ENCODE data around the gene CDH4. TPM values are rescaled to one million over a fixed set of nuclear protein-coding genes. Genes with fewer than 3 reads are reported as not detected.

Gene CDH4
- total RNA-seq, 4 donors from 2014 or later = 0.13 to 0.38 (median 0.21) TPM; not detected in 1

- Histone ChIP-seq H3K4me1 (peaks cover 3 to 14% (median 4%) of the 10 kb centered on the region in 3 donors), H3K36me3 (no peaks in the 10 kb centered on the region), H3K27ac (no peak overlapping the region), H3K27me3 (peaks cover 0 to 8% (median 0%) of the 10 kb centered on the region in 4 donors), H3K4me3 (no peak overlapping the region), H3K9me3 (no peaks in the 10 kb centered on the region)
- intact Hi-C loops (cut with DNase I) = no loop called here
- WGBS, 2 donors = 41 to 68% methylated on average over 10 of the region's 10 CpGs
- DNase-seq = no peak
- no peak for TF ChIP-seq POLR2A (IDR thresholded peaks at IDR 0.05)
- TF ChIP-seq CTCF (IDR thresholded peaks at IDR 0.05) = no peak
These were observed 181.1 kb downstream of the CDH4 start for GRCh38 chr20:61433176-61433575.

GRCh38 chr20:61433816-61434215 is 181.8 kb downstream of the CDH4 start:
- Histone ChIP-seq H3K27me3 (peaks cover 0 to 8% (median 0%) of the 10 kb centered on the region in 4 donors), H3K9me3 (no peaks in the 10 kb centered on the region), H3K36me3 (no peaks in the 10 kb centered on the region), H3K27ac (no peak overlapping the region), H3K4me3 (no peak overlapping the region), H3K4me1 (peaks cover 3 to 14% (median 4%) of the 10 kb centered on the region in 3 donors)
- WGBS, 2 donors = 78 to 82% methylated on average over 5 to 7 of the region's 9 CpGs
- DNase-seq = no peak
- intact Hi-C loops (cut with DNase I) = no loop called here
- TF ChIP-seq CTCF (IDR thresholded peaks at IDR 0.05) = no peak
- TF ChIP-seq POLR2A (IDR thresholded peaks at IDR 0.05) = no peak

- no peak overlapping the region for H3K4me3 ChIP-seq
- H3K36me3 ChIP-seq = no peaks in the 10 kb centered on the region
- intact Hi-C loops (cut with DNase I) = no loop called here
- WGBS, 2 donors = 71 to 82% methylated on average over 5 to 18 of the region's 18 CpGs
- H3K27ac ChIP-seq = no peak overlapping the region
- no peaks in the 10 kb centered on the region for H3K9me3 ChIP-seq
- DNase-seq = no peak
- TF ChIP-seq CTCF (IDR thresholded peaks at IDR 0.05) = no peak
- no peak for TF ChIP-seq POLR2A (IDR thresholded peaks at IDR 0.05)
- peaks cover 3 to 14% (median 4%) of the 10 kb centered on the region in 3 donors for H3K4me1 ChIP-seq
- H3K27me3 ChIP-seq = peaks cover 0 to 8% (median 0%) of the 10 kb centered on the region in 4 donors
These were observed 182.3 kb downstream of the CDH4 start for GRCh38 chr20:61434341-61434781.

- TF ChIP-seq POLR2A (IDR thresholded peaks at IDR 0.05) (no peak), CTCF (IDR thresholded peaks at IDR 0.05) (no peak)
- peaks cover 0 to 8% (median 0%) of the 10 kb centered on the region in 4 donors for H3K27me3 ChIP-seq
- H3K9me3 ChIP-seq = no peaks in the 10 kb centered on the region
- H3K4me1 ChIP-seq = peaks cover 3 to 14% (median 4%) of the 10 kb centered on the region in 3 donors
- no peak for DNase-seq
- H3K36me3 ChIP-seq = no peaks in the 10 kb centered on the region
- WGBS, 2 donors = 80 to 89% methylated on average over 9 to 14 of the region's 15 CpGs
- no peak overlapping the region for H3K27ac ChIP-seq
- intact Hi-C loops (cut with DNase I) = no loop called here
- no peak overlapping the region for H3K4me3 ChIP-seq
These were observed 183.2 kb downstream of the CDH4 start for GRCh38 chr20:61435184-61435822.

- H3K4me1 ChIP-seq = peaks cover 3 to 14% (median 4%) of the 10 kb centered on the region in 3 donors
- peaks cover 0 to 8% (median 0%) of the 10 kb centered on the region in 4 donors for H3K27me3 ChIP-seq
- no peaks in the 10 kb centered on the region for H3K9me3 ChIP-seq
- no peaks in the 10 kb centered on the region for H3K36me3 ChIP-seq
- H3K4me3 ChIP-seq = no peak overlapping the region
- no peak for DNase-seq
- H3K27ac ChIP-seq = no peak overlapping the region
- intact Hi-C loops (cut with DNase I) = no loop called here
- no peak for TF ChIP-seq POLR2A (IDR thresholded peaks at IDR 0.05)
- TF ChIP-seq CTCF (IDR thresholded peaks at IDR 0.05) = no peak
- WGBS, 2 donors = 39 to 71% methylated on average over 2 to 3 of the region's 3 CpGs
These were observed 183.8 kb downstream of the CDH4 start for GRCh38 chr20:61435823-61436220.
